ENCODE data around the gene MYH9.

The MYH9 gene

GRCh38 chr22:36371920-36372319 lies 15.8 kb downstream of the MYH9 start:
- Mint-ChIP-seq H3K27me3 (ENCODE audit: low read depth) (no peaks in the 10 kb centered on the region), H3K4me3 (peak overlapping the region in 1 of 3 experiments; percentile 20), H3K27ac (peak overlapping the region; percentile 83 to 98 (median 85)), H3K36me3 (ENCODE audit: low read depth) (no peaks in the 10 kb centered on the region), H3K9me3 (no peaks in the 10 kb centered on the region), H3K4me1 (peaks cover 64% of the 10 kb centered on the region)
- TF ChIP-seq, protein P1, sequence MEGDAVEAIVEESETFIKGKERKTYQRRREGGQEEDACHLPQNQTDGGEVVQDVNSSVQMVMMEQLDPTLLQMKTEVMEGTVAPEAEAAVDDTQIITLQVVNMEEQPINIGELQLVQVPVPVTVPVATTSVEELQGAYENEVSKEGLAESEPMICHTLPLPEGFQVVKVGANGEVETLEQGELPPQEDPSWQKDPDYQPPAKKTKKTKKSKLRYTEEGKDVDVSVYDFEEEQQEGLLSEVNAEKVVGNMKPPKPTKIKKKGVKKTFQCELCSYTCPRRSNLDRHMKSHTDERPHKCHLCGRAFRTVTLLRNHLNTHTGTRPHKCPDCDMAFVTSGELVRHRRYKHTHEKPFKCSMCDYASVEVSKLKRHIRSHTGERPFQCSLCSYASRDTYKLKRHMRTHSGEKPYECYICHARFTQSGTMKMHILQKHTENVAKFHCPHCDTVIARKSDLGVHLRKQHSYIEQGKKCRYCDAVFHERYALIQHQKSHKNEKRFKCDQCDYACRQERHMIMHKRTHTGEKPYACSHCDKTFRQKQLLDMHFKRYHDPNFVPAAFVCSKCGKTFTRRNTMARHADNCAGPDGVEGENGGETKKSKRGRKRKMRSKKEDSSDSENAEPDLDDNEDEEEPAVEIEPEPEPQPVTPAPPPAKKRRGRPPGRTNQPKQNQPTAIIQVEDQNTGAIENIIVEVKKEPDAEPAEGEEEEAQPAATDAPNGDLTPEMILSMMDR (IDR thresholded peaks at IDR 0.05; ENCODE audit: unreplicated experiment in 3 of 3): no peak

GRCh38 chr22:36369922-36370791 lies 17.6 kb downstream of the MYH9 start:
- H3K36me3 Mint-ChIP-seq (ENCODE audit: low read depth): no peaks in the 10 kb centered on the region
- TF ChIP-seq, protein P1 (IDR thresholded peaks at IDR 0.05; ENCODE audit: unreplicated experiment in 3 of 3): no peak
- no peaks in the 10 kb centered on the region for H3K27me3 Mint-ChIP-seq (ENCODE audit: low read depth)
- H3K4me1 Mint-ChIP-seq: peaks cover 75% of the 10 kb centered on the region
- H3K4me3 Mint-ChIP-seq: peak overlapping the region; percentile 29 to 71 (median 67)
- H3K27ac Mint-ChIP-seq: peak overlapping the region; percentile 85 to 98 (median 96)
- H3K9me3 Mint-ChIP-seq: no peaks in the 10 kb centered on the region

DNA sequence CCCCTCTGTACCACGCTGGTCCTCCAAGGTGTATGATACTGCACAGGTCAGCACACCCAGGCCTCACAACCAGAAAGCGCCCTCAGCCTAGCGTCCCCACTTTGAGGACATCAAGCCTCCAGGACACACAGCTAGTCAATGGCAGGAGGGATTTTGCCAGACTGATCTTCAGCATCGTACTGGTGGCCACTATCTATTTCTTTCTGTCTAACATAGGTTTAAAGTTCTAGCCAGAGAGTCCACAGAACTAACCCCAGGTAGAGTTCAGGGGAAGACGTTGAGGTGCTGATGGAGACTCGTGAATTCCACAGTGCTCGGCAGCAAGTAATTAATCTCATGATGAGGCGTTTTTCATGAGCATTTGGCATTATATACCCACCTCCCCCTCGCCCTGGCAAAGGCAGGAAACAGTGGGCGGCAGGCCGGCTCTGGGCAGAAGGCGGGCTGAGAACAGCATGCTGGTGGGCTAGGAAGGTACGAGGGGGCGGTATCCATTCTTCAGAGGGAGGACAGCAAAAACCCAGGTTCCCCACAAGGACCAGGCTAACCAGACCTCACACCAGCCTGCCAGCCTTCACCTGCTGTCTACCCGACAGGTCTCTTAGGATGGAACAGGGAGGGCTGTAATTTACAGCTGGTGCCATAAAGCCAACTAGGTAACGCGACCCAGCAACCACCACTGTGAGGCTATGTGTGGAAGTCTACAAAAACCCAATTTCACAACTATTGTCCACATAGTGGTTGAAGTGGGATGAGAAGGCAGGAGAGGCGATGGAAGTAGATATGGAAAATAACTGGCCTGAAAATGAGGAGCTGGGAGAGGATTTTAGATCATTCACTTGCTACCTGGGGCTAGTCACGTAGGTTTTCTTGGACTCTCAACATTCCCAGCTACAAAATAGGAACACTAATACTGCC lies 18.5 kb downstream of the MYH9 start:
- Mint-ChIP-seq H3K9me3 (no peaks in the 10 kb centered on the region), H3K4me3 (peak overlapping the region; percentile 30 to 53 (median 41)), H3K36me3 (ENCODE audit: low read depth) (no peaks in the 10 kb centered on the region), H3K27me3 (ENCODE audit: low read depth) (no peaks in the 10 kb centered on the region), H3K27ac (peak overlapping the region; percentile 85 to 98 (median 95)), H3K4me1 (peaks cover 84% of the 10 kb centered on the region)
- TF ChIP-seq, protein P1 (IDR thresholded peaks at IDR 0.05; ENCODE audit: unreplicated experiment in 3 of 3): no peak

DNA sequence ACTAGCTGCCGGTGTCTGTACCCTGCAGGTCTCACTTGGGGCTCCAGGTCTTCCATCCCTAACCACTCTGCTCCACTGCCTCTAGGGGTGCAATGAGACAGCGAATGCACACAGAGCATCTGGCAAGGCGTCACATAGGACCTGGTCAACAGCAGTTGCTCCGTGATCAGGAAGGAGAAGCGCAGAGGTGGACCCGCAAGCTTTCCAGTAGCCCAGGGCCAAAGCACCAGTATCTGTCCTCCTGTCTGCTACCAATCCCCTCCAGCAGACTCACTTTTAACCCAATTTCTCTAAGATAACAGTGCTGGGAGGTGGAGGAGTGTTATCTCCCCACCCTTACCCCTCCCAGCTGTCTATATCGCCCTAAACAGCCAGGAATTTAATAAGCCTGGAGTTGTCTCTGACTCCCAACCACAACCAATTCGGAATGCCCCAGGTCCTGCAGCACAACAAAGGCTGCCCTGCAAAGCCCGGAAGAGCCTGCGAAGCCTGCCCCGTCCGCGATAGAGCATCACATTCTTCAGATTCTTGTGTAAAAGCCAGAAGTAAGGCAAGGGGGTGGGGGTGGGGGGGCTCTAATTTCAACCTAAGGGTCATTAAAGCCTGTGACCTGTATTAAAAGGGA lies 19.3 kb downstream of the MYH9 start:
- Mint-ChIP-seq H3K4me3 (peak overlapping the region; percentile 44 to 73 (median 47)), H3K4me1 (peaks cover 89% of the 10 kb centered on the region), H3K9me3 (no peaks in the 10 kb centered on the region), H3K27ac (peak overlapping the region; percentile 85 to 98 (median 95)), H3K36me3 (ENCODE audit: low read depth) (no peaks in the 10 kb centered on the region), H3K27me3 (ENCODE audit: low read depth) (no peaks in the 10 kb centered on the region)
- TF ChIP-seq, protein P1 (IDR thresholded peaks at IDR 0.05; ENCODE audit: unreplicated experiment in 3 of 3): no peak

- Mint-ChIP-seq H3K4me3 (peak overlapping the region in 2 of 3 experiments; percentile 4 to 19), H3K27me3 (ENCODE audit: low read depth) (no peaks in the 10 kb centered on the region), H3K4me1 (peaks cover 89% of the 10 kb centered on the region), H3K9me3 (no peaks in the 10 kb centered on the region), H3K27ac (peak overlapping the region; percentile 67 to 85 (median 79)), H3K36me3 (ENCODE audit: low read depth) (no peaks in the 10 kb centered on the region)
- TF ChIP-seq, protein P1 (IDR thresholded peaks at IDR 0.05; ENCODE audit: unreplicated experiment in 3 of 3): no peak
These were observed 20.3 kb downstream of the MYH9 start for GRCh38 chr22:36367479-36367878.

Data from nephron (organoid).